ENCODE measurements around the gene RILPL1.
A peak's percentile ranks its signal among the peaks of the same experiment; 100 is the strongest.

RILPL1 gene

GRCh38 chr12:123475246-123475703 is 58.2 kb downstream of the RILPL1 start:
- Histone ChIP-seq H3K27ac (ENCODE audit: low read depth, low read length, poor library complexity, severe bottlenecking) (peak overlapping the region; percentile 93), H3K4me2 (ENCODE audit: low read length) (peak overlapping the region; percentile 69), H3F3A (ENCODE audit: insufficient read depth, low read length) (peaks cover 5% of the 10 kb centered on the region; the same call in 1 of the 2 replicates), H3K9me2 (ENCODE audit: low read depth, low read length) (no peaks in the 10 kb centered on the region), H3K36me3 (ENCODE audit: insufficient read depth, low read length) (peaks cover 14% of the 10 kb centered on the region; the same call in 1 of the 2 replicates), H3K27me3 (ENCODE audit: insufficient read depth, low read length) (no peaks in the 10 kb centered on the region), H3K4me3 (ENCODE audit: low read depth, low read length, poor library complexity, severe bottlenecking) (peak overlapping the region; percentile 45), H3K9ac (ENCODE audit: low read length) (peak overlapping the region; percentile 37), H3K79me2 (ENCODE audit: insufficient read depth, low read length) (no peaks in the 10 kb centered on the region), H4K20me1 (ENCODE audit: insufficient read depth, low read length) (no peaks in the 10 kb centered on the region), H2AFZ (ENCODE audit: low read length) (no peak overlapping the region), H3K9me3 (ENCODE audit: low read length) (no peaks in the 10 kb centered on the region), H3K4me1 (ENCODE audit: insufficient read depth, low read length, severe bottlenecking) (peaks cover 65% of the 10 kb centered on the region)
- no peak for TF ChIP-seq EZH2 (IDR thresholded peaks at IDR 0.05; ENCODE audit: borderline replicate concordance, low read length)
- no peak for TF ChIP-seq CTCF (IDR thresholded peaks at IDR 0.05; ENCODE audit: low read length)

- H3K36me3 ChIP-seq (ENCODE audit: insufficient read depth, low read length): peaks cover 14% of the 10 kb centered on the region; the same call in 1 of the 2 replicates
- no peaks in the 10 kb centered on the region for H3K27me3 ChIP-seq (ENCODE audit: insufficient read depth, low read length)
- peak overlapping the region; percentile 93 for H3K27ac ChIP-seq (ENCODE audit: low read depth, low read length, poor library complexity, severe bottlenecking)
- H4K20me1 ChIP-seq (ENCODE audit: insufficient read depth, low read length): no peaks in the 10 kb centered on the region
- H2AFZ ChIP-seq (ENCODE audit: low read length): no peak overlapping the region
- H3K9me3 ChIP-seq (ENCODE audit: low read length): no peaks in the 10 kb centered on the region
- H3K4me3 ChIP-seq (ENCODE audit: low read depth, low read length, poor library complexity, severe bottlenecking): peak overlapping the region; percentile 45
- H3K9ac ChIP-seq (ENCODE audit: low read length): peak overlapping the region; percentile 37
- peaks cover 5% of the 10 kb centered on the region; the same call in 1 of the 2 replicates for H3F3A ChIP-seq (ENCODE audit: insufficient read depth, low read length)
- no peak for TF ChIP-seq CTCF (IDR thresholded peaks at IDR 0.05; ENCODE audit: low read length)
- TF ChIP-seq EZH2 (IDR thresholded peaks at IDR 0.05; ENCODE audit: borderline replicate concordance, low read length): no peak
- peaks cover 59% of the 10 kb centered on the region for H3K4me1 ChIP-seq (ENCODE audit: insufficient read depth, low read length, severe bottlenecking)
- no peaks in the 10 kb centered on the region for H3K9me2 ChIP-seq (ENCODE audit: low read depth, low read length)
- peak overlapping the region; percentile 69 for H3K4me2 ChIP-seq (ENCODE audit: low read length)
- H3K79me2 ChIP-seq (ENCODE audit: insufficient read depth, low read length): no peaks in the 10 kb centered on the region
Measured at GRCh38 chr12:123474485-123475245, 58.9 kb downstream of the RILPL1 start.

- TF ChIP-seq EZH2 (IDR thresholded peaks at IDR 0.05; ENCODE audit: borderline replicate concordance, low read length) (no peak), CTCF (IDR thresholded peaks at IDR 0.05; ENCODE audit: low read length) (no peak)
- no peaks in the 10 kb centered on the region for H3K9me3 ChIP-seq (ENCODE audit: low read length)
- no peaks in the 10 kb centered on the region for H3K27me3 ChIP-seq (ENCODE audit: insufficient read depth, low read length)
- no peak overlapping the region for H3K4me2 ChIP-seq (ENCODE audit: low read length)
- H3F3A ChIP-seq (ENCODE audit: insufficient read depth, low read length): peaks cover 5% of the 10 kb centered on the region; the same call in 1 of the 2 replicates
- no peaks in the 10 kb centered on the region for H3K79me2 ChIP-seq (ENCODE audit: insufficient read depth, low read length)
- peaks cover 14% of the 10 kb centered on the region; the same call in 1 of the 2 replicates for H3K36me3 ChIP-seq (ENCODE audit: insufficient read depth, low read length)
- H3K9me2 ChIP-seq (ENCODE audit: low read depth, low read length): no peaks in the 10 kb centered on the region
- H3K27ac ChIP-seq (ENCODE audit: low read depth, low read length, poor library complexity, severe bottlenecking): no peak overlapping the region
- H4K20me1 ChIP-seq (ENCODE audit: insufficient read depth, low read length): no peaks in the 10 kb centered on the region
- H3K4me1 ChIP-seq (ENCODE audit: insufficient read depth, low read length, severe bottlenecking): peaks cover 54% of the 10 kb centered on the region
- H3K4me3 ChIP-seq (ENCODE audit: low read depth, low read length, poor library complexity, severe bottlenecking): no peak overlapping the region
- H2AFZ ChIP-seq (ENCODE audit: low read length): no peak overlapping the region
- H3K9ac ChIP-seq (ENCODE audit: low read length): no peak overlapping the region
Measured at GRCh38 chr12:123472438-123472849, 61.1 kb downstream of the RILPL1 start.
